ENCODE results near the gene CNGB1. TPM values are rescaled to one million over a fixed set of nuclear protein-coding genes. Genes with fewer than 3 reads are reported as not detected.
"Not testable (repeated sequence)": the region's sequence is repeated elsewhere in the genome, so short reads cannot be mapped to it uniquely, and the experiment has no call there.

The CNGB1 gene
- total RNA-seq, 1 experiment from 2014 or later, result not detected

DNA sequence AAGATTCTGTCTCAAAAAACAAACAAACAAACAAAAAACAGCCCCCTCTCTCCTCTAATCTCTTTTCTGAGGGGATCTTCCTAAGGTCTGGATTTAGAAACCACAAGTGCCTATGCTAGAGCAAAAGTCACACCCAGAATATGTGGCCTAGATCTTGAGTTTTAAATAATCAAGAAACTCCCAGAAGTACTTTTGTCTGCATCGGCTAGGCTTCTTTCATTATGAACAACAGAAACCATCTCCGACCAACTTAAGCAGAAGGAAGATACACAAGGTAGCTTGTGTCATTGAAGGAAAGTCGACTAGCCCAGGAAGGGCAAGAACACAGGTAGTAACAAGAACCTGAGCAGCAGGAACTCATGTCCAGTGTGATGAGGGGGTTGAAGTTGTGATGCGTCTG is 94.7 kb downstream of the CNGB1 start:
- H3K9me3 ChIP-seq, result no peaks in the 10 kb centered on the region
- no peaks in the 10 kb centered on the region for H3K27me3 ChIP-seq (replicated peaks; ENCODE audit: control insufficient read depth, insufficient read depth, low read length)
- BruUV-seq (replicated peaks), result no TSS peak
- H3K4me3 ChIP-seq (ENCODE audit: low read depth, low read length), result no peak overlapping the region
- Mint-ChIP-seq H3K36me3 (ENCODE audit: insufficient read depth, unreplicated experiment) (no peaks in the 10 kb centered on the region), H3K4me3 (ENCODE audit: unreplicated experiment) (no peak overlapping the region), H3K27ac (ENCODE audit: unreplicated experiment) (no peak overlapping the region), H3K4me1 (ENCODE audit: low read depth, unreplicated experiment) (peaks cover 6% of the 10 kb centered on the region), H3K27me3 (ENCODE audit: insufficient read depth, unreplicated experiment) (no peaks in the 10 kb centered on the region), H3K9me3 (ENCODE audit: unreplicated experiment) (no peaks in the 10 kb centered on the region)
- ChIA-PET CTCF (interaction anchor here (0.6 to 0.7 kb wide), 2 partner anchors 36 to 68 kb away, joined by 3 to 6 read pairs; no protein-coding TSS in a partner anchor), POLR2A (interaction anchor here (0.6 kb wide), 1 partner anchor 16 kb away, joined by 3 read pairs; no protein-coding TSS in a partner anchor)
- no peaks in the 10 kb centered on the region for H3K4me1 ChIP-seq
- DNase-seq, result no peak
- intact Hi-C loops (cut with micrococcal nuclease; ENCODE audit: unreplicated experiment), result no loop called here
- no peaks in the 10 kb centered on the region for H3K36me3 ChIP-seq (ENCODE audit: control insufficient read depth, insufficient read depth, low read length)
- TF ChIP-seq, protein P1, sequence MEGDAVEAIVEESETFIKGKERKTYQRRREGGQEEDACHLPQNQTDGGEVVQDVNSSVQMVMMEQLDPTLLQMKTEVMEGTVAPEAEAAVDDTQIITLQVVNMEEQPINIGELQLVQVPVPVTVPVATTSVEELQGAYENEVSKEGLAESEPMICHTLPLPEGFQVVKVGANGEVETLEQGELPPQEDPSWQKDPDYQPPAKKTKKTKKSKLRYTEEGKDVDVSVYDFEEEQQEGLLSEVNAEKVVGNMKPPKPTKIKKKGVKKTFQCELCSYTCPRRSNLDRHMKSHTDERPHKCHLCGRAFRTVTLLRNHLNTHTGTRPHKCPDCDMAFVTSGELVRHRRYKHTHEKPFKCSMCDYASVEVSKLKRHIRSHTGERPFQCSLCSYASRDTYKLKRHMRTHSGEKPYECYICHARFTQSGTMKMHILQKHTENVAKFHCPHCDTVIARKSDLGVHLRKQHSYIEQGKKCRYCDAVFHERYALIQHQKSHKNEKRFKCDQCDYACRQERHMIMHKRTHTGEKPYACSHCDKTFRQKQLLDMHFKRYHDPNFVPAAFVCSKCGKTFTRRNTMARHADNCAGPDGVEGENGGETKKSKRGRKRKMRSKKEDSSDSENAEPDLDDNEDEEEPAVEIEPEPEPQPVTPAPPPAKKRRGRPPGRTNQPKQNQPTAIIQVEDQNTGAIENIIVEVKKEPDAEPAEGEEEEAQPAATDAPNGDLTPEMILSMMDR (IDR thresholded peaks at IDR 0.05; ENCODE audit: insufficient read depth in 1 of 2, low read depth in 1 of 2, low read length in 1 of 2, severe bottlenecking in 1 of 2, unreplicated experiment in 1 of 2), result no peak

DNA sequence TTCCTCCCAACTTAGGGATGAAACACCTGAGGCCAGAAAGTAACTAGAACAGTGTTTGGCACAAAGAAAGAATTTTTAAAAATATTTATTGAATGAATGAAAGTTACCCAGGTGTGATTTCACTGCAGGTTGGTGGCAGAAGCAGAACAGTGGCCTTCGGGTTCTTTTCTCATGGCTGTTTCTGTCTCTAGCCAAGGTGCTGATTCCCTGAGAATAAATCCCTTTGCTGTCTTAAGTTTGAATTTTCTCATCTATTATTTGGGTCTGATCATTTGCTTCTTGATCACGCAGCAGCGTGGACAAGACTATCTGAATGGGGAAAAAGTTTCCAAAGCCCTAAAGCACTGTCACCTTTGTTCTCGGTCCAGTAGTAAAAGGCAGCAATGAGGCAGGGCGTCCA is 95.6 kb downstream of the CNGB1 start:
- no peak overlapping the region for H3K4me3 ChIP-seq (ENCODE audit: low read depth, low read length)
- Mint-ChIP-seq H3K27ac (ENCODE audit: unreplicated experiment) (no peak overlapping the region), H3K36me3 (ENCODE audit: insufficient read depth, unreplicated experiment) (no peaks in the 10 kb centered on the region), H3K4me3 (ENCODE audit: unreplicated experiment) (no peak overlapping the region), H3K4me1 (ENCODE audit: low read depth, unreplicated experiment) (peaks cover 6% of the 10 kb centered on the region), H3K27me3 (ENCODE audit: insufficient read depth, unreplicated experiment) (no peaks in the 10 kb centered on the region), H3K9me3 (ENCODE audit: unreplicated experiment) (no peaks in the 10 kb centered on the region)
- TF ChIP-seq, protein P1 (IDR thresholded peaks at IDR 0.05; ENCODE audit: insufficient read depth in 1 of 2, low read depth in 1 of 2, low read length in 1 of 2, severe bottlenecking in 1 of 2, unreplicated experiment in 1 of 2), result no peak
- no peaks in the 10 kb centered on the region for H3K36me3 ChIP-seq (ENCODE audit: control insufficient read depth, insufficient read depth, low read length)
- intact Hi-C loops (cut with micrococcal nuclease; ENCODE audit: unreplicated experiment), result no loop called here
- no peaks in the 10 kb centered on the region for H3K9me3 ChIP-seq
- BruUV-seq (replicated peaks), result no TSS peak
- no peaks in the 10 kb centered on the region for H3K4me1 ChIP-seq
- ChIA-PET CTCF (interaction anchor here (0.6 kb wide), 1 partner anchor 67 kb away, joined by 6 read pairs; no protein-coding TSS in a partner anchor), POLR2A (no interaction called here)
- no peak for DNase-seq
- H3K27me3 ChIP-seq (replicated peaks; ENCODE audit: control insufficient read depth, insufficient read depth, low read length), result no peaks in the 10 kb centered on the region

DNA sequence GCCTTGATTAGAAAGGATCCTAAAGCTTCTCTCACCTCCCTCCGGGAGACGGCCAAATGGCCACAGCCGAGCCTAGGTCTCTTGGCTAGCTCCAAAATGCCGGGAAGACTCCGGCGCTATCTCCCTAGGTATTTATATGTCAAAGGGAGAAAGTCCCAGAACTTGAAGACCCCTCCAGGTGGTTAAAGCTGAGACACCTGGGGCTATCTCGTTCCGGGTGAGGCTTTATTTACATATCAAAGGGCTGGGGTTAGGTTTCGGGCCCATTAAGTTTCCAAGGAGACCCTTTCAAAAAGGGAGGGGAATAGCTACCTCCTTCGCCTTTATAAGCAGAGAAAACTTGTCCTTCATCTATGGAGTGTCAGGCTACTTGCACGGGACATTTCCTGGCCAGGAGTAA is 97.7 kb downstream of the CNGB1 start:
- H3K4me3 Mint-ChIP-seq (ENCODE audit: unreplicated experiment), result no peak overlapping the region
- no peaks in the 10 kb centered on the region for H3K36me3 Mint-ChIP-seq (ENCODE audit: insufficient read depth, unreplicated experiment)
- Histone ChIP-seq H3K27me3 (replicated peaks; ENCODE audit: control insufficient read depth, insufficient read depth, low read length) (no peaks in the 10 kb centered on the region), H3K4me1 (no peaks in the 10 kb centered on the region), H3K4me3 (ENCODE audit: low read depth, low read length) (no peak overlapping the region), H3K9me3 (no peaks in the 10 kb centered on the region), H3K36me3 (ENCODE audit: control insufficient read depth, insufficient read depth, low read length) (no peaks in the 10 kb centered on the region)
- H3K27ac Mint-ChIP-seq (ENCODE audit: unreplicated experiment), result no peak overlapping the region
- H3K9me3 Mint-ChIP-seq (ENCODE audit: unreplicated experiment), result no peaks in the 10 kb centered on the region
- H3K27me3 Mint-ChIP-seq (ENCODE audit: insufficient read depth, unreplicated experiment), result no peaks in the 10 kb centered on the region
- ChIA-PET CTCF (interaction anchor here (0.9 kb wide), 1 partner anchor 10 kb away, joined by 3 read pairs; no protein-coding TSS in a partner anchor), POLR2A (no interaction called here)
- BruUV-seq (replicated peaks), result no TSS peak
- peaks cover 6% of the 10 kb centered on the region for H3K4me1 Mint-ChIP-seq (ENCODE audit: low read depth, unreplicated experiment)
- TF ChIP-seq, protein P1 (IDR thresholded peaks at IDR 0.05; ENCODE audit: insufficient read depth in 1 of 2, low read depth in 1 of 2, low read length in 1 of 2, severe bottlenecking in 1 of 2, unreplicated experiment in 1 of 2), result no peak
- DNase-seq, result no peak
- intact Hi-C loops (cut with micrococcal nuclease; ENCODE audit: unreplicated experiment), result no loop called here

DNA sequence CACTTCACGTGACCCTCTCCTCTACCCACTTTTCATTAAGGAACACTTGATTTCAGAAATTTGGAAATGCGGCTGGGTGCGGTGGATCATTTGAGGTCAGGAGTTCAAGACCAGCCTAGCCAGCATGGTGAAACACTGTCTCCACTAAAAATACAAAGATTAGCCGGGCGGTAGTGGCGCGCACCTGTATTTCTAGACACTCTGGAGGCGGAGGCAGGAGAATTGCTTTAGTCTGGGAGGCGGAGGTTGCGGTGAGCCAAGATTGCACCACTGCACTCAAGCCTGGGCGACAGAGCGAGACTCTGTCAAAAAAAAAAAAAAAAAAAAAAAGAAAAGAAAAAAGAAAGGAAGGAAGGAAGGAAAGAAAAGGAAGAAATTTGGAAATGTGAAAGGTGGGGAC is 98.2 kb downstream of the CNGB1 start:
- CTCF ChIA-PET, result interaction anchor here (0.9 kb wide), 1 partner anchor 10 kb away, joined by 3 read pairs; no protein-coding TSS in a partner anchor
- POLR2A ChIA-PET; H3K4me3 Mint-ChIP-seq (ENCODE audit: unreplicated experiment): not testable (repeated sequence)

More for the DNA sequence above, 98.2 kb downstream of the CNGB1 start:
- H3K4me1 Mint-ChIP-seq (ENCODE audit: low read depth, unreplicated experiment); H3K36me3 ChIP-seq (ENCODE audit: control insufficient read depth, insufficient read depth, low read length); H3K27ac Mint-ChIP-seq (ENCODE audit: unreplicated experiment); H3K9me3 Mint-ChIP-seq (ENCODE audit: unreplicated experiment); H3K4me1 ChIP-seq; BruUV-seq (replicated peaks); H3K27me3 Mint-ChIP-seq (ENCODE audit: insufficient read depth, unreplicated experiment); H3K36me3 Mint-ChIP-seq (ENCODE audit: insufficient read depth, unreplicated experiment); H3K27me3 ChIP-seq (replicated peaks; ENCODE audit: control insufficient read depth, insufficient read depth, low read length); H3K9me3 ChIP-seq; intact Hi-C loops (cut with micrococcal nuclease; ENCODE audit: unreplicated experiment); H3K4me3 ChIP-seq (ENCODE audit: low read depth, low read length); DNase-seq: not testable (repeated sequence)

Data from Caco-2 (cell line).